Measurements from ENCODE around the gene C1QTNF5. TPM values are rescaled to one million over a fixed set of nuclear protein-coding genes. Genes with fewer than 3 reads are reported as not detected.

C1QTNF5 gene
- total and polyA plus RNA-seq, 2 of the 8 experiments (the other 6 are each of a cell fraction or from before 2014, with no cell fraction given), result 2.2 to 2.7 TPM

DNA sequence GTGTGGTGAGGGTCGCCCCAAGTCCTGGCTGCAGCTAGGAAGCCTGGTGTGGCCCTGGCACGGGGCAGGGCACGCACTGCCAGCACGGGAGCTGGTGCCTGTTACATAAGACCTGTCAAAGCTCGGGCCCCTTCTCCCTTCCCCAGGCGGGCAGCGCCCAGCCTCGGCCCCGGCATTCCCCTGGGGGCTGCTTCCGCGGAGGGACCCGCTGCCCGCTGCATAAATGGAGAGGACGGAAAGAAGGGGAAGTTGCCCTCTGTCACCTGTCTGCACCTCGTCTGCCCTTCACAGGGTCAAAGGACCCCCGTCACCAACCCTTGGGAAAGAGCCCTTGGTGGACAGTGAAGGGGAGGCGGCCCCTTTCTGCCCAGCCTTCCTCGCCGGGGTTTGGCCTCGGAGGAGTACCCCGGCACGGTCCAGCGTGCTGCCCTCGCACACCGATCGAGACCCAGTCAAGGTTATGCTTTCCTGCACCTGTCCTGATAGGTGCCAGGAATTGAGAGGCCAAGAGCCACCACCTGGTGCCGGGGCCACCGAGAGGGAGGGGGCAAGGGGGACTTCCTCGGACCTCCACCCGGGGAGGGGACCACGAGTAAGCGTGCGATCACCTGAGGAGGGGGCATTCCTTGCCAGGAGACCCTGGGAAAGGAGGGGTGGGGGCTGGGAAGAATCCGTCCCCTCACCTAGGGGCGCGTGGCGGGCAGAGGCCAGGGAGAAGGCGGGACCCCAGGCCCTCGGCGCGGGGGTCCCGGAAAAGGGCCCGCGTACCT lies 22.6 kb upstream of the C1QTNF5 start:
- H4K91ac ChIP-seq (replicated peaks; ENCODE audit: insufficient read length, low read length), result no peak overlapping the region
- peaks cover 4 to 23% of the 10 kb centered on the region in 2 experiments for H4K20me1 ChIP-seq (replicated peaks in 1 of 2; ENCODE audit: control insufficient read depth in 1 of 2, insufficient read depth in 2 of 2, low read length in 2 of 2)
- 71% methylated on average over 22 of the region's 44 CpGs; no CpG with 5 or more reads in 1 of the 2 experiments for WGBS, 2 experiments (ENCODE audit: extremely low coverage in 1 of 2, insufficient coverage in 1 of 2, insufficient read length in 1 of 2, insufficient replicate concordance in 2 of 2, low coverage in 1 of 2, low lambda C conversion rate in 2 of 2, missing lambda C conversion rate in 1 of 2)
- 0 out of 2 replicates have a peak overlapping the region, but pooled peaks have one; percentile 48 for H2BK20ac ChIP-seq (ENCODE audit: low read length)
- peak overlapping the region; percentile 29 to 63 (median 34); a peak in 7 of 8 replicates for H3K4me3 ChIP-seq (ENCODE audit: extremely low read depth in 1 of 4, insufficient read depth in 2 of 4, low read depth in 3 of 4, low read length in 4 of 4)
- H2AK5ac ChIP-seq (ENCODE audit: low read depth, low read length), result no peak overlapping the region
- H3K18ac ChIP-seq (ENCODE audit: extremely low read depth, low read length), result peak overlapping the region; percentile 13
- H3K79me1 ChIP-seq (ENCODE audit: low read depth, low read length), result no peaks in the 10 kb centered on the region; the same call in 1 of the 2 replicates
- no peak overlapping the region for H3K27ac ChIP-seq (ENCODE audit: low read depth, low read length)
- H3K9ac ChIP-seq (replicated peaks in 1 of 4; ENCODE audit: extremely low read depth in 1 of 4, low read depth in 3 of 4, low read length in 3 of 4), result no peak overlapping the region
- H3K27me3 ChIP-seq (replicated peaks in 1 of 4; ENCODE audit: control insufficient read depth in 3 of 4, extremely low read depth in 1 of 4, insufficient read depth in 3 of 4, low read length in 3 of 4), result peaks cover 18 to 37% (median 34%) of the 10 kb centered on the region in 4 experiments
- DNase-seq (ENCODE audit: low read depth in 1 of 2, low spot score in 2 of 2) (no peak), FAIRE-seq (no peak)
- no peak overlapping the region for H4K5ac ChIP-seq (ENCODE audit: insufficient read length, low read depth, low read length)
- ChIA-PET CTCF (ENCODE audit: partially characterized antibody) (interaction anchor here (1.2 to 10.9 kb wide), 7 partner anchors 10 to 111 kb away, joined by 5 to 474 read pairs (median 7); partner anchors contain the start of genes C1QTNF5 and USP2), POLR2A (ENCODE audit: partially characterized antibody) (interaction anchor here (1.0 to 3.7 kb wide), 3 partner anchors 10 to 22 kb away, joined by 3 to 32 read pairs (median 8); partner anchors contain the start of genes C1QTNF5 and USP2)
- no peaks in the 10 kb centered on the region for H3K36me3 ChIP-seq (ENCODE audit: control insufficient read depth in 2 of 4, insufficient read depth in 4 of 4, low read length in 3 of 4)
- H3K23ac ChIP-seq (ENCODE audit: insufficient read length), result no peak overlapping the region
- no peak overlapping the region for H2BK15ac ChIP-seq (ENCODE audit: low read length)
- peak overlapping the region; percentile 69 to 82 for H3K4me2 ChIP-seq (ENCODE audit: insufficient read depth in 1 of 2, low read depth in 2 of 2, low read length in 2 of 2)
- H3K56ac ChIP-seq (replicated peaks; ENCODE audit: insufficient read length, low read depth, low read length), result no peak overlapping the region
- peak overlapping the region; percentile 11; the same call in 1 of the 2 replicates for H4K8ac ChIP-seq (ENCODE audit: extremely low read depth, insufficient read depth, low read length)
- H2BK12ac ChIP-seq (ENCODE audit: low read depth, low read length), result no peak overlapping the region
- peaks cover 12 to 25% (median 23%) of the 10 kb centered on the region in 4 experiments for H3K4me1 ChIP-seq (replicated peaks in 1 of 4; ENCODE audit: control insufficient read depth in 3 of 4, insufficient read depth in 4 of 4, low read length in 3 of 4)
- H3K9me3 ChIP-seq (ENCODE audit: insufficient read depth in 2 of 2, low read depth in 1 of 2, low read length in 1 of 2), result no peaks in the 10 kb centered on the region; a peak in 1 of 4 replicates
- H3K23me2 ChIP-seq (ENCODE audit: low read depth, low read length), result peaks cover 4% of the 10 kb centered on the region; the same call in 1 of the 2 replicates
- H2BK120ac ChIP-seq (replicated peaks; ENCODE audit: low read depth, low read length), result no peak overlapping the region
- H2BK5ac ChIP-seq (ENCODE audit: low read depth, low read length), result no peak overlapping the region
- H3K4ac ChIP-seq (replicated peaks; ENCODE audit: insufficient read length, low read depth, low read length), result no peak overlapping the region
- H2AFZ ChIP-seq (ENCODE audit: low read length), result no peak overlapping the region
- TF ChIP-seq, protein P1, sequence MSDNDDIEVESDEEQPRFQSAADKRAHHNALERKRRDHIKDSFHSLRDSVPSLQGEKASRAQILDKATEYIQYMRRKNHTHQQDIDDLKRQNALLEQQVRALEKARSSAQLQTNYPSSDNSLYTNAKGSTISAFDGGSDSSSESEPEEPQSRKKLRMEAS (IDR thresholded peaks at IDR 0.05), result peak; percentile 36; the same call in 1 of the 2 replicates
- TF ChIP-seq RXRA (IDR thresholded peaks at IDR 0.05; ENCODE audit: insufficient read depth, low read depth, low read length), result no peak
- H3K14ac ChIP-seq (ENCODE audit: insufficient read length), result no peak overlapping the region
- no peaks in the 10 kb centered on the region for H3K79me2 ChIP-seq (ENCODE audit: control insufficient read depth in 1 of 2, insufficient read depth in 2 of 2, low read length in 2 of 2)

All from H1 (cell line).